CD4-positive, alpha-beta T cell treated with Interferon alpha-2 for 1 hour (primary cell): Measurements from ENCODE around the gene FSD1L.

Source experiments
- DNase-seq, 2 donors: peaks; one replicate each; pipeline ENCODE4 v3.0.0-alpha.2; 2020 to 2022

The FSD1L gene

GRCh38 chr9:105447814-105448812, at the start of gene FSD1L:
Gene FSD1L, plus strand, starts transcription at chr9:105448034. Its CDS starts 187 bp downstream, at chr9:105448221.
- peak; percentile 86 to 87 for DNase-seq

- no peak for DNase-seq
Measured at GRCh38 chr9:105399117-105399516, 48.7 kb upstream of the FSD1L start.

DNA sequence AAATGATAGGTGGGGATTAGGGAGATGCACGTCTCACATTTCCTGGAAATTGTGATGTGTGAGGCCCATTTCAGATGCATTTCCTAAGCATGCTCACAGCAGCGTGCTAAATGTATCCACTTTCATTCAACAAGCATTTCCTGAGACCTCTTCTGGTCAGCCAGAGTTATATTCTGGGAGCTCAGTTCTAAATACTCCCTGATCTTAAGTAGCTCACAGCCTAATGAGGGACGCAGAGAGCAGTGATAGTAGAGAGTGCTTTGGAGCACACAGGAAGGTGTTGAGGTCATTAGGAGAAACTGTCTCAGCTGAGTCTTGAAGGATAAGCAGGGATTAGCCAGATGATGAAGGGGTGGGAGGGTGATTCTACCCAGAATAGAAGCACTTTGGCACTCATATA, 46.2 kb upstream of the FSD1L start:
- no peak for DNase-seq

GRCh38 chr9:105403552-105404248, 44.1 kb upstream of the FSD1L start:
- DNase-seq, result no peak

- peak; percentile 55 to 73 for DNase-seq
Measured at GRCh38 chr9:105405514-105406131, 42.2 kb upstream of the FSD1L start.

- no peak for DNase-seq
Measured at GRCh38 chr9:105406369-105406768, 41.5 kb upstream of the FSD1L start.

DNA sequence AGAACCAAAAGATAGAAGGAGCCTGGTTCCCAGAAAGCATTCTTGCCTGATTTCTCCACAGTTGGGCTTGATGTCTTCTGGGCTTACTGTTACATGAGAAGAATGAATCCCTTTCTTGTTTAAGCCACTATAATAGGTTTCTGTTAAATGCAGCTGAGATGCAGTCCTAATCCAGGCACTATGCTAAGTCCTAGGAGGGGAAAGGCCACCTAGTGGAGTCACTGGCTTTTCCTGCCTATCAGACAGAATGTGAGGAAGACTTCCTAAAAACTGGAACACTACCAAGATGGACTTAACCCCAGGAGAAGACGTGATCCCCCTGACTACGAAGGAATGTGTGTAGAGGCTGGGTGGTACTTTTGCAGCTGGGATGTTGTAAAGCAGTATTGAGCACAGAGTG, 34.3 kb upstream of the FSD1L start:
- DNase-seq, result no peak

DNA sequence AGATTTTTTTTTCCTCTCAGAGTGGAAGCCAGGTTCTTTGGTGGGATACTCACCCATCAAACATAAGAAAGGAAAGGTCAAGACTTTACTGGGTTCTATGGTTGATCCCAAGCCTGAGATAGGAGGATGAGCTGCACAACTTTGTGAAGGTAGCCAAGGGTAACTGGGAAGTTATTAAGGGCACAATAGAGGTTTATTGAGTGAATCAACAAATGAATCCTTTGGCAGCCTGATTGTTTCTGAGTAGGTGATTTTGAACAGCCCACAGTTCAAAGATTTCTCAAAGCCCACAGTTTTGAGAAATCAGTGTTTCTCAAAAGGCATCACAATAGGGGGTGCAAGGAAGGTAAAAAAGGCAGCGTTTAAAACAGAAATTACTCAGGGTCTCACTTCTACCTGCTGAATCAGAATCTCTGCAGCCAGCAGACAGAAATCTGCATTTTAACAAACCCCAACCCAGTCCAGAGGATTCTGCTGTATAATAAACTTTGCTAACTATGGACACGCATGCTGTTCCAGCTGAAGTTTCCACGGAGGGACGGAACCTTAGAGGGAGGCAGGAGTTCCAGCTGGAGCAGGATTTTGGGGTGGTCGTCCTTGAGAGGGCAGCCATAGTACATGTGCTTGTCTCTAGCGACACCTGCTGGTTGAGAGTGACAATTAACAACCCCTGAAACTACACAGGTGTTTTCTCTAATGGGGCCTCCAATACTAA, 32.7 kb upstream of the FSD1L start:
- peak; percentile 54 to 71 for DNase-seq

GRCh38 chr9:105415662-105415980, 32.2 kb upstream of the FSD1L start:
- no peak for DNase-seq

DNA sequence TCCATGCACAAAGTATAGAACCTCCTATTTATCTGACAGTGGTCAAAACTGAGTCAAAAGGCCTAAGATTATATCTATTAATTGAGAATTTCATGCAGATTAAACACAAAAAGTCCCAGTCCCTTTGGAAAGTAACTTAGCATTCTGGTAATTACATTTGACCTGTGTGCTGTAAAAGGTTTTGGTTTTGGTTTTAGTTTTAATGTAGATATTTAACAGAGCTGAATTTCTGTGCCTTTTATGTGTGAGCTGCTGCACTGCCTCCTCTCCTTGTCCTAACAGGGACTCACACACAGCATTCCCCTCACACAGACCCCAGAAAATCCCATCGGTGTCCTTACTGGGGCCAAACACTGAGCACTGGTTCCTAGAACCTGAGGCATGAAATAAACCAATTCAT, 31.0 kb upstream of the FSD1L start:
- no peak for DNase-seq

DNA sequence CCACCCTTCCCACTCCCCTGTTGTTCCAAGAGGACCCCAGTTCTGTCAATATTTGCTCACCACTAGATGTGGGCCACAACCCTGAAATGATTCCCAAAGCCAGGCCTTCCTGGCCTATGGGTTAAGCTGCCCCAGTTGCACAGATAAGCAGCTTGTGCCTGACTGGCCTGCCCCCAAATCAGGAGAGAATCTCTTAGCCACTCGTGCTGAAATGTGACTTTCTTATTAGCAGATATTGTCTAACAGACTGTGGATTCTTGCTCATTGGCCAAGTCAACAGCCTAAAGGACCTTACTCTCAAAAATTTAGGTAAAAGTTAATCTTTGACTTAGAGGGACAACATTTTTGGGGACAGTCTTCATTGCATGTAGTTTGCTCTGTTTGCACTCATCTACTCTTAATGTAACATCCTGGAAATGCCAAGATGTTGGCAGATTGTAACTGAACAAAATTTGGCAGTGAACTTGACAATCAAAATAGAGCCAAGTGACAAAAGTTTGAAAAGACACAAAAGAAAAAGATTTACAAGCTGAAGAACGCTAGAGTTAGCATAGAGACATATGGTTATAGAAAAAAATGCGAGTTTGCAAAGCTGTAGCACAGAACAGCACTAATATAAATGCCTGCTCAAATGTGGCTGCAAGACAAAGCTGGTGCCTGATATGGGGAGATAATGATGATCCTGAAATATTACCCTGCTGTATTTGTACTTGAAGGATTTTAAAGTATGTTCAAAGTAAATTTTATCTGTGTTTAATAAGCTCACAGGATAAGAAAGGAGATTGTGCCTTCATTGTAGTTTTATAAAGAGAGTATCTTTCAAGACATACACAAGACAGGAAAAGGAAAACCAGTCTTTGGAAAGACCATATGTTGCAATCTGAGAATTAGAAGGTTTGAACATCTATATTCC, 29.0 kb upstream of the FSD1L start:
- no peak for DNase-seq

- no peak for DNase-seq
Measured at GRCh38 chr9:105419816-105420597, 27.8 kb upstream of the FSD1L start.

GRCh38 chr9:105421154-105421553, 26.7 kb upstream of the FSD1L start:
- DNase-seq, result no peak

GRCh38 chr9:105421864-105422263, 26.0 kb upstream of the FSD1L start:
- no peak for DNase-seq

DNA sequence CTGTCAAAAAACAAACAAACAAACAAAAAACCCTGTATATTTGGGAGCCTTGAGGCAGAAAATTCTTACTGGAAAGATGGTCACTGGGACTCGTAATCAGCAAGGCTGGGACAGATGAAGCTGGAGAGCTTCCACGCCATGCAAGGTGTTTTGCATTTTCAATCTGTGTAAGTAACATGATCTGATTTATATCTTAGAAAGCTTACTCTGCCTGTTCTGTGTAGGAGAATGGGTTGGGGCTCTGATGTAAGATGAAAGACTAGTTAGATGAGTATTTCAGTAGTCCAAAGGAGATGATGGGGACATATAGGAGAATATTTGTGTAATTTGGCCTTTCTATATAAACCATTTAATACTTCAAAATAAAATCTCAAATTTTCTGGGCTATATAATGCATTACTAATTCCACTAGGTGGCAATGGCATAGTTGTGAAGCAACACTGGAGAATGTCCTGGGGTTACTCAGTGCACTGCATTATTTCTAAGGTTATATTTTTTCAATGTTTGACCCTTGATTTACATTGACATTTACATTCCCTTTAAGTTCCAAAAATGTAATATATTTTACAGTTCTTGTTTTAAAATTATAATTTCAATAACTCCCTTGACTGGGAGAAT, 21.9 kb upstream of the FSD1L start:
- DNase-seq, result no peak

DNA sequence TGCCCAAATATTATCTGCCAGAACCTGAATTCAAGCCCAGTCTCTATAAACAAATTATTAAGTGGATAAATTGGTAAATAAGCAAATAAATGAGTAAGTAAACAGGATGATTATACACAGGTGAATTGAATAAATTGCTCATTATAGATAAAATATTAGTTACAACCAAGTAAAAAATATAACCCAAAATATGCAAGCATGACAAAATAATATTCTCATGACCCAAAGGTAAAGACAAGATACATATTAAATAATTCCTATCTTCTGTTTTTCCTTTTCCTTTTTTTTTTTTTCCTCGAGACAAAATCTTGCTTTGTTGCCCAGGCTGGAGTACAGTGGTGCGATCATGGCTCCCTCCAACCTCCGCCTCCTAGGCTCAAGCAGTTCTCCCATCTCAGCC, 21.2 kb upstream of the FSD1L start:
- no peak for DNase-seq

DNA sequence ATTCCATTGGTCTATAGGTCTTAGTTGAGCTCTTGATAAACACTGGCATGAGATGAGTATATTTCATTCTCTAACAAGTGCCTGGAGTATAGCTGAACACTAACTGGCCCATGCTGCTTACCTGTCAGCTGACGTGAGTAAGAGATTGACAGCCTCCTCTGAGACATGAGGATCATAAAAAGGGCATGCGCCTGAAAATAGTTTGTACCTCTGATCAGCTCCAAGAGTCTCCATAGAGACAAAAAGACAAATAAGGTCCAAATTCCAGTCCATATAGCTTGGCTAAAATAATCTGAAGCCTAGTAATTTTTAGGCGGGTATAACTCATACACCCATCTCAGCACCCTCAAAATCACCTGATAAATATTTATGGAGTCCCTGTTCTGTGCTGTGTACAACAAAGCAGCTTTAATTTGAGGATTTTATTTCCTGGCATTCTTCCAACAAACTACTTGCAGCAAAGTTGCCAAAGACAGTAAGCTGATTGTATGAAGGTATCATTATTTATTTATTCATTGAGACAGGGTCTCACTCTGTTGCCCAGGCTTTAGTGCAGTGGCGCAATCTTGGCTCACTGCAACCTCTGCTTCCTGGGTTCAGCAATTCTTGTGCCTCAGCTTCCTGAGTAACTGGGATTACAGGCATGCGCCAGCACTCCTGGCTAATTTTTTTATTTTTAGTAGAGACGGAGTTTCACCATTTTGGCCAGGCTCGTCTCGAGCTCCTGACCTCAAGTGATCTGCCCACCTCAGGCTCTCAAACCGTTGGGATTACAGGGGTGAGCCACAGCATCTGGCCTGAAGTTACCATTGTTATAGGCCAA, 16.2 kb upstream of the FSD1L start:
- no peak for DNase-seq

- no peak for DNase-seq
Measured at GRCh38 chr9:105432247-105432842, 15.5 kb upstream of the FSD1L start.

- no peak for DNase-seq
Measured at GRCh38 chr9:105435453-105435852, 12.4 kb upstream of the FSD1L start.
